Suppressor macrophage treated with lipopolysaccharide for 4 hours (primary cell): ENCODE measurements around the gene STAT4.
A peak's percentile ranks its signal among the peaks of the same experiment; 100 is the strongest.
"Not testable (repeated sequence)": the region's sequence is repeated elsewhere in the genome, so short reads cannot be mapped to it uniquely, and the experiment has no call there.

ENCODE experiments used
- DNase-seq: peaks from one replicate; pipeline ENCODE4 v3.0.0-alpha.2; 2020

The STAT4 gene

DNA sequence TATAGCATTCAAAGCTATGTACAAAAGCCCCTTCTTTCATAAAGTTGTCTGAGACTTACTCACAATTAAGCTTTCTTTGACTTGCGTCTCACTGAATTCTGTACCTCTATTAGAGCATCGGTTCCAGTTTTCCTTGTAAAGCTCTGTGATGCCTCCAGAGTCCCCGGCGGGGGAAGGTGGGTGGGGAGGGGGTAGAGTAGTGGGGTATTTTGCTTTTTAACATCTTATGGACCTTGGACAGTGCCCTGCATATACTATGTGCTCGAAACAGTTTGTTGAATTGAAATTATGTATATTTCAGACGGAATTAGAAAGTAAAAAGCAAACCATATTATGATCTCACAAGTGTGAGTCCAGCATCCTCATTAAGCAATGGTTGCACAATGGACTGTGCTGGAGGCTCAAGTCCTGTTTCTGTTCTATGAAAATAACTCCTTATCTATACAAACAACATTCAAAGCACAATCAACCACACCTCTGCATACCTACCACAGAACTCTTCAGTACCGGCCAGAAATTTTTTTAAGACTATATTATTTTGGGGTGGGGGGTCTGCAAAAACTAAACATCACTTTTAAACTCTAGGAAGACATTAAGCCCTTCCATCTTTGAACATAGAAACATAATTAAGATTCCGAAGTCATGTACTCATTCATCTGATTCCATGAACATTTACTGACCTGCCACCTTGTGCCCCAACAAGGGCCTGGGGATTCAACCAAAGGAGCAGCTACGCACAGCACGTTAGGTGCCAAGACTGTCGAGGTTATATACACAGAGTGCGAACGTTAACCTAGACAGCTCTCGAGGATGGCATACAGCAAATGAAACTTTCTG is 137.7 kb downstream of the STAT4 start:
- DNase-seq, result peak; percentile 75

DNA sequence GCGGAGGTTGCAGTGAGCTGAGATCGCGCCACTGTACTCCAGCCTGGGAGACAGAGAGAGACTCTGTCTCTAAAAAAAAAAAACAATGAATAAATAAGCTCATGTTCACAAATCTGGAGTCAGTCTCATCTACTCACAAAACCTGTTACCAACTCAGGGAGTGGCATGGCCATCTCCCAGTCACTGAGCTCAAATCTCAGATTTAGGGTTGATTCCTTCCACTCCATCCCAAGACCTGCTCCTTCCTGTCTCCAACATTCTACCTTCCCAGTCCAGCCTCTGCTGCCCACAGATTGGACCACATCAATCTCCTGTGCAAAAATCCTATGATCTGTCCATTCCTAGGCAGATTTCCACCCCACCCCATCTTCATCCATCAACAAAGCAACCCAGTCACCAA is 138.4 kb downstream of the STAT4 start:
- no peak for DNase-seq

- DNase-seq, result no peak
Measured at GRCh38 chr2:191010887-191011885, 139.6 kb downstream of the STAT4 start.

- DNase-seq, result no peak
Measured at GRCh38 chr2:191009541-191010374, 141.0 kb downstream of the STAT4 start.

GRCh38 chr2:191008286-191008685 is 142.5 kb downstream of the STAT4 start:
- DNase-seq, result no peak

GRCh38 chr2:191006997-191007783 is 143.6 kb downstream of the STAT4 start:
- DNase-seq, result no peak

GRCh38 chr2:191006297-191006696 is 144.5 kb downstream of the STAT4 start:
- DNase-seq, result no peak

DNA sequence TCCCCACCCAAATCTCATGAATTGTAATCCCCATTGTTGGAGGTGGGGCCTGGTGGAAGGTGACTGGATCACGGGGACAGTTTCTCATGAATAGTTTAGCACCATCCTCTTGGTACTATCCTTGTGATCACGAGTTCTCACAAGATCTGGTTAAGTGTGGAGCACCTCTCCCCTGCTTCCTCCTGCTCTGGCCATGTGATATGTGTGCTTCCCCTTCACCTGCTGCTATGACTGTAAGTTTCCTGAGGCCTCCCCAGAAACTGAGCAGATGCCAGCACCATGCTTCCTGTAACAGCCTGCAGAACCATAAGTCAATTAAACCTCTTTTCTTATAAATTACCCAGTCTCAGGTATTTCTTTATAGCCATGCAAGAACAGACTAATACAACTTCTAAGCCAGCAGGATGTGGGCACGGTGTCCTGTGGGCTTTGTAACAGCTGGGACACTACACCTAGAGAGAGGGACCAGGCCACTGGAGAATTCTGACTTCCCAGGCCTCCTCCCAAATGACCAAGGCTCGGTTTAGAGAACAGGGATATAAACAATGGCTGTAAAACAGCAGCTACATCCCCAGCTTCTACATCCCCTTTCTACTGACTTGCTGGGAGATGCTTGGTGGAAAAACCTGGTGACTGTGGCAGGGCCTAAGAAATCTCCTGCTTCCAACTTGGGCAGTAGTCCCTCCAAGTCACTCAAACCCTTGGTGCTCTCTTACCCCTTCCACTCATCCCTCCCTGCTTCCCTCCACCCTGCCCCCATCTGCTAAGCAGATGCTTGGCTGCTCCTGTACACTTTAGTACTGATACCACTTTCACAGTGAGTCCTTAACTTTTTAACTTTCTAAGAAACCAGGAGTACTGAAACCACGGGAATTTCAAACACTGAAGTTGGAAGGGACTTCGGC is 147.1 kb downstream of the STAT4 start:
- no peak for DNase-seq

DNA sequence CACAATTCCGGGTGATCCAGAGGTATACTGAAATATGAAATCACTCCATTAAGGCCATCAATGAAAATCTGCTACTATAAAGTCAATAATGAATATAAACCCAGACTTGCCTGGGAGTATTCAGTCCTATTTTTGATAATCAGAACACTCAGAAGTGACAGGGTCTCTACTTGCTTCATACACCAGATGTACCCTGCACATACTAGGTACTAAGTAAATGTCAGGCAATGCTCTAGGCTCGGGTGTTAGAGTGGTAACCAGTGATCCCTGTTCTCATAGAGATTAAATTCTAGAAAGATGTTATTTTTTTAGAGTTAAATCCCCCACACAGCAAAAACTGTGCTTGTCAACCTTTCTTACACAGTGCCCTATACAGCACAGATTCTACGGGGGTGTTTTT is 149.2 kb downstream of the STAT4 start:
- no peak for DNase-seq

GRCh38 chr2:191001032-191001431 is 149.8 kb downstream of the STAT4 start:
- DNase-seq, result no peak

DNA sequence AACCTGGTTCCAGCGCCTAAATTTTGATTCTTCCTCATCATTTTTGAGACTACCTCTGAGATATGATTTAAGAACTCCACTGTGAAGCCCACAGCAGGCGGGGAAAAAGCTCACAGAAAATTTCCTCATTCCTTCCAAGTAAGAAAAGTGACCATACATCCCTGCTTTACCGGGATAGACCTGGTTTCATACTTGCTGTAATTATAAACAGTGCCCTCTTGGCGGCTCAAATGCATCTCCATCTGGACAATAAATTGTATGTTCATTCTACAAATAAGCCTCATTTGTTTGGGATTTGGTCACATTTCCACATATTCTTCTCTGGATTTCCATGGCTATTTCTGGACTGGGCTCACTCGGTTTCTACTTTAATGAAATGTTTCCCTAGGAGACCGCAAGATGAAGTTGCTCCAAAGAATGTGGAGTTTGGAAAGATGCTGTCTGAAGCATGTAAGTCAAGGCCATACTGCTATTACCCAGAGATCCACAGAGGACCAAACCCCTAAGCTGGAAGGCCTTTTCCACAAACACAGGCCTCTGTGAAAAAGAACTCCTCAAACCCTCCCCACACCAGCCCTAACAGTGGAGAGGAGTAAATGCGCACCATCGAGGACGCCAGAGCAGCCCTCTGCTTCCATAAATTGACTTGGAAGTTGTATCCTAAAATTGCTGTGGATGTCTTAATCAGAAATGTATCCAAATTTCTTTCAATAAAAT is 150.7 kb downstream of the STAT4 start:
- DNase-seq, result no peak

GRCh38 chr2:190999058-190999457 is 151.7 kb downstream of the STAT4 start:
- no peak for DNase-seq

DNA sequence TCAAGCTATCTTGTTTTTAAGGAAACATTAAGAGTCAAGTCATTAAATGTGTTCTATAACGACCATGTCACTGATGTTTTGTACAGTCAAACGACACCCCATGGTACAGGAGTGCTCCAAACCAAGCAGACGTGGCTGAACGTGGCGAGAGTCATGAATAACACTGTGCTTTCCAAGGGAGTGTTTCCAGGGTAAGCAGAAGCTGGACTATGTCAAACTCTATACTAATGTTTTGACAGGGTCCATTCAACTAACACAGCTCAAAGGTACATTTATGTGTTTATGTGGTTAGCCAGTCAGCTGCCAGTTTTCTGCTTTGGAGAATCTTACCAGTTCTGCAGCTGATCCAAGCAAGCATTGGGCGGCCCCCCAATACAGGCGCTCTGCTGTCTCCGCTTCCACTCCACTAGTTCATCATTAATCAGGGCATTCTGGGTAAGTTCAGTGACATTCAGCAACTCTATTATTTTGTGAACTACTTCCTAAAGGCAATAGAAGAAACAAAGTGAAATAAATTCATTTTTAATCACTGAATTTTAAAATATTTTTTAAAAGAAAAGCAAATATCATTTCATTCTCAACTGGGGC is 153.2 kb downstream of the STAT4 start:
- DNase-seq, result no peak

- peak; percentile 81 for DNase-seq
Measured at GRCh38 chr2:190996947-190997346, 153.8 kb downstream of the STAT4 start.

DNA sequence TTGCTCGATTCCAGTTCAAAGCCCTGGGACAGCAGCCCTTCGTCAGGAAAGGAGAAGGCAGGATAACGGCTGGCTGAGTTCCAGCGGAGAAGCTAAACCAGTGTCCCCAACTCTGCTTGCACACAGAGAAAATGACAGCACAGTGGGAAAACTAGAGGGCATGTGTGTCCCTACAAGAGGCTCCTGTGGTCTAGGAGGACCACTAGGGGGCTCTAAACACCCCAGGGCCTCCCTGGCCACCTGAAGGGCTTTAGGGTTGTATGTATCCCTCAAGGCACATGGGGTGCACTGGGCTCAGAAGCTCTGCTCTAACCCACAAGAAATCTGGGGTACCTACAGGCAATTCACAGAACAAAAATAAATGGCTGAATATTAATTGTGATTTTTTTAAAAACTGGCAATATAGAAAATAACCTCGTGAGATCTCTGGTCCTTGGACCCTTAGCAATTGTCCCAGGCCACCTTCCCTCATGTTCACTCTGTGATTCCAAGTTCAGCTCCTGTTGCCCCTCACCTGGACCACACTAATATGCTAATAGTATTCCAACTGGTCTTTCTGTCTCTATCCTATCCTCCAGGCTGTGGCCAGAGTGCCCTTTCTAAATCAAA is 154.4 kb downstream of the STAT4 start:
- peak; percentile 30 for DNase-seq

- DNase-seq, result not testable (repeated sequence)
Measured at GRCh38 chr2:190995315-190995714, 155.5 kb downstream of the STAT4 start.

- no peak for DNase-seq
Measured at GRCh38 chr2:190994148-190994547, 156.6 kb downstream of the STAT4 start.

DNA sequence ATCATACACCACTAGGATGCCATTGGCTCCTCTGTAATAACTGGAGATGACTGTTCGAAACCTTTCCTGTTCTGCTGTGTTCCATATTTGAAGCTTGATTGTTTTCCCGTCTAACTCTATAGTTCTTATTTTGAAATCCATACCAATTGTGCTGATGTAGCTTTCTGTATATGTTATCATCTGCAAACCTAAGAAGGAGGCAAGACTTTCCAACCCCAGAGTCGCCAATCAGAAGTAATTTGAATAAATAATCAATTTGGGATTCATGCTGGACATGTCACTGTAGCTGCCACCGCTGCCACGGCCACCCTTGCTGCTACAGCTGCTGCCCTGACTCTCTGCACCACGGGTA is 157.5 kb downstream of the STAT4 start:
- no peak for DNase-seq

DNA sequence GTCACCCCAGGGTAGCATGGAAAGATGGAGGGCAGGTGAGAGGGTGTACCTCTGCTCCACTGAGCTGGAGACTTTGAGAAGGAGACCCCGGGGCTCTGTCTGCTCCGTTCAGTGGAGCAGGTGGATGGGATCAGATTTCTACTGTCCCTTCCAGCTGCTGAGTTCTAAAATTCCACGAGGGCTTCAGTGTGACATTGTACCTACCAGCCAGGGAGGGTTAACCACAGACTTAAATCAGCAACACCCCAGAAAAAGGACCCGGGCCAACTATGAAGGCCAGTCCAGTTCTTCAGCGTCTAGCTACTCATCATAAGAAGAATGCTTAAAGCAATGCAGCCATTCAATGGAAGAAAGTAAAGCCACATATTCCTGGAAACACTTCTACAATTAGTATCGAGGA is 160.7 kb downstream of the STAT4 start:
- no peak for DNase-seq
